Nephron progenitor cell (in vitro differentiated cells): ENCODE data around the gene NRCAM.

Experiments used
- DNase-seq: peaks from one replicate; pipeline ENCODE4 v3.0.0; 2021
- H3K27ac Mint-ChIP-seq: 2 replicates; pipeline ENCODE4 v1.8.0; 2021; ENCODE audit warnings: mild to moderate bottlenecking, moderate library complexity, mixed read lengths
- H3K27me3 Mint-ChIP-seq: 2 replicates; pipeline ENCODE4 v1.8.0; 2021; ENCODE audit warnings: mild to moderate bottlenecking, low read depth, mixed read lengths; ENCODE audit not compliant: poor library complexity
- H3K36me3 Mint-ChIP-seq: 2 replicates; pipeline ENCODE4 v1.8.0; 2021; ENCODE audit warnings: low read depth, mixed read lengths
- H3K4me1 Mint-ChIP-seq: 2 replicates; pipeline ENCODE4 v1.8.0; 2021; ENCODE audit warnings: mixed read lengths
- H3K4me3 Mint-ChIP-seq: 2 replicates; pipeline ENCODE4 v1.8.0; 2021; ENCODE audit warnings: mild to moderate bottlenecking, moderate library complexity, mixed read lengths
- H3K9me3 Mint-ChIP-seq: 2 replicates; pipeline ENCODE4 v1.8.0; 2021; ENCODE audit warnings: mild to moderate bottlenecking, moderate library complexity, mixed read lengths
- CTCF ChIP-seq: fragments of 200-600 bp; sonication (generic); IDR thresholded peaks from 2 replicates; pipeline ENCODE4 v1.5.0; 2021; ENCODE audit warnings: antibody characterized with exemption

NRCAM gene

GRCh38 chr7:108335269-108335918, 120.8 kb downstream of the NRCAM start:
- TF ChIP-seq CTCF = no peak
- DNase-seq = peak; percentile 12
- no peaks in the 10 kb centered on the region for H3K36me3 Mint-ChIP-seq
- no peak overlapping the region for H3K4me3 Mint-ChIP-seq
- H3K27ac Mint-ChIP-seq = peak overlapping the region; percentile 28
- no peaks in the 10 kb centered on the region for H3K9me3 Mint-ChIP-seq
- peaks cover 5% of the 10 kb centered on the region for H3K27me3 Mint-ChIP-seq
- H3K4me1 Mint-ChIP-seq = peaks cover 6% of the 10 kb centered on the region

GRCh38 chr7:108332937-108333336, 123.3 kb downstream of the NRCAM start:
- no peak for DNase-seq
- Mint-ChIP-seq H3K36me3 (no peaks in the 10 kb centered on the region), H3K9me3 (no peaks in the 10 kb centered on the region), H3K4me3 (no peak overlapping the region), H3K4me1 (peaks cover 19% of the 10 kb centered on the region), H3K27me3 (peaks cover 3% of the 10 kb centered on the region), H3K27ac (no peak overlapping the region)
- TF ChIP-seq CTCF = no peak

GRCh38 chr7:108331971-108332370, 124.3 kb downstream of the NRCAM start:
- peaks cover 21% of the 10 kb centered on the region for H3K4me1 Mint-ChIP-seq
- no peaks in the 10 kb centered on the region for H3K36me3 Mint-ChIP-seq
- no peak for DNase-seq
- H3K27me3 Mint-ChIP-seq = peaks cover 3% of the 10 kb centered on the region
- H3K27ac Mint-ChIP-seq = no peak overlapping the region
- H3K4me3 Mint-ChIP-seq = no peak overlapping the region
- no peaks in the 10 kb centered on the region for H3K9me3 Mint-ChIP-seq
- TF ChIP-seq CTCF = no peak

GRCh38 chr7:108330227-108330626, 126.0 kb downstream of the NRCAM start:
- no peak for DNase-seq
- TF ChIP-seq CTCF = no peak
- Mint-ChIP-seq H3K9me3 (no peaks in the 10 kb centered on the region), H3K27ac (no peak overlapping the region), H3K4me3 (no peak overlapping the region), H3K4me1 (peaks cover 22% of the 10 kb centered on the region), H3K27me3 (peaks cover 3% of the 10 kb centered on the region), H3K36me3 (no peaks in the 10 kb centered on the region)

GRCh38 chr7:108329514-108329913, 126.7 kb downstream of the NRCAM start:
- Mint-ChIP-seq H3K36me3 (no peaks in the 10 kb centered on the region), H3K4me1 (peaks cover 28% of the 10 kb centered on the region), H3K4me3 (no peak overlapping the region), H3K27me3 (peaks cover 3% of the 10 kb centered on the region), H3K9me3 (no peaks in the 10 kb centered on the region), H3K27ac (no peak overlapping the region)
- no peak for DNase-seq
- TF ChIP-seq CTCF = no peak

GRCh38 chr7:108328174-108328651, 128.0 kb downstream of the NRCAM start:
- Mint-ChIP-seq H3K36me3 (no peaks in the 10 kb centered on the region), H3K4me3 (peak overlapping the region; percentile 26), H3K4me1 (peaks cover 32% of the 10 kb centered on the region), H3K27ac (no peak overlapping the region), H3K9me3 (no peaks in the 10 kb centered on the region), H3K27me3 (peaks cover 3% of the 10 kb centered on the region)
- DNase-seq = no peak
- no peak for TF ChIP-seq CTCF
